GM12891 (cell line): ENCODE data around the gene ADARB1.

ENCODE experiments used
- POLR2A ChIP-seq: IDR thresholded peaks from 2 replicates; pipeline ENCODE4 v1.6.1; 2011; ENCODE audit warnings: low read depth, low read length, control low read depth
- POLR2AphosphoS5 ChIP-seq: IDR thresholded peaks from 2 replicates; pipeline ENCODE4 v1.6.1; 2011; ENCODE audit warnings: low read depth, low read length, control low read depth
- TAF1 ChIP-seq: IDR thresholded peaks from 2 replicates; pipeline ENCODE4 v1.6.1; 2011; ENCODE audit warnings: low read depth, low read length, control low read depth

DNA sequence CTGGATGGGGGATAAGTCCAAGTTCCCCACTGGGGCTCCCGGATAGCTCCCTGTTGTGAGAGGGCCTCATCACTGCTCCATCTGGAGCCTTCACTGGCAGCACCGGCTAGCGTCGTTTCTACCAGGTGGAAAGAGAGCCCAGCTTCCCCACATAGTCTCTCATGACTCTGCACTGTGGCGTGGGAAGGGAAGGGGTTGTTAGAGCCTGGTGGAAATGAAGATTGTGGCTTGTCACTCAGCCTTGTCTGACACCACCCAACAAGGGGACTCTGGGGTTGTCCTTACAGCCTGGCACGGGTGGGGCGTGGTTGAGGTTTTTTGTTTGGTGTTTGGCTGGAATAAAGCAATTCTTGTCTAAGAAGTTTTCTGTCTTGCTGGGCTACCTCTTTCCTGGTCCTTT is 94.6 kb downstream of the ADARB1 start:
- TF ChIP-seq TAF1, result no peak
- TF ChIP-seq POLR2AphosphoS5, result no peak
- no peak for TF ChIP-seq POLR2A
